ENCODE measurements around the gene SH3D19.

DNA sequence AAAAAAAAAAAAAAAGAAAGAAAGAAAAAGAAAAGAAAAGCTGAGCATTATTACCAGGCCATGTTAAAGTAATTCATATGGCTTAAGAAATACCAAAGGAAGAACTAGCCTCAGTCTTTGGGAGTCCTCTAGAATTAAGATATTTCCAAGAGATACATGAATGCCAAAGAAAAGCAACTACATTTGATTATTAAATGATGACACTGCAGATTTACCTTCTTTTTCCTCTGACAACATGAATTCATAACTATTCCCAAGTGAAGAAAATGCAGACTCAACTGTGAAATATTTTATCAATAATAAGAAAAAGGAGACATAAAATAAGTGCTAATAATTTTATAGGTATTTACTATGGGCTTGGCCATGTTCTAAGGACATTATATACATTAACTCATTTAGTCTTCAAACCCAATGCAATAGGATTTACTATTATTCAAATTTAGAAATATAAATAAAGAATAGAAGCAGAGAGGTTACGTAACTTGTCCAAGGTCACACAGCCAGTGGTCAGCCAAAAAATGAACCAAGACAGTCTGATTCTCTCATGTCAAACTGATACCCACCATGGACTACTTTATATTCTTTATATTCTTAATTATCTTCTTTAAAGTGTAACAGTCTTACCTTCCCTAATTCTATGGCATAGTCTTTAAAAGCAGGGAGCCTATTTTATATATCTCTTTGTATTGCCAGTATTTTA, 6.9 kb downstream of the SH3D19 start:
- TF ChIP-seq, protein P1, sequence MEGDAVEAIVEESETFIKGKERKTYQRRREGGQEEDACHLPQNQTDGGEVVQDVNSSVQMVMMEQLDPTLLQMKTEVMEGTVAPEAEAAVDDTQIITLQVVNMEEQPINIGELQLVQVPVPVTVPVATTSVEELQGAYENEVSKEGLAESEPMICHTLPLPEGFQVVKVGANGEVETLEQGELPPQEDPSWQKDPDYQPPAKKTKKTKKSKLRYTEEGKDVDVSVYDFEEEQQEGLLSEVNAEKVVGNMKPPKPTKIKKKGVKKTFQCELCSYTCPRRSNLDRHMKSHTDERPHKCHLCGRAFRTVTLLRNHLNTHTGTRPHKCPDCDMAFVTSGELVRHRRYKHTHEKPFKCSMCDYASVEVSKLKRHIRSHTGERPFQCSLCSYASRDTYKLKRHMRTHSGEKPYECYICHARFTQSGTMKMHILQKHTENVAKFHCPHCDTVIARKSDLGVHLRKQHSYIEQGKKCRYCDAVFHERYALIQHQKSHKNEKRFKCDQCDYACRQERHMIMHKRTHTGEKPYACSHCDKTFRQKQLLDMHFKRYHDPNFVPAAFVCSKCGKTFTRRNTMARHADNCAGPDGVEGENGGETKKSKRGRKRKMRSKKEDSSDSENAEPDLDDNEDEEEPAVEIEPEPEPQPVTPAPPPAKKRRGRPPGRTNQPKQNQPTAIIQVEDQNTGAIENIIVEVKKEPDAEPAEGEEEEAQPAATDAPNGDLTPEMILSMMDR (IDR thresholded peaks at IDR 0.05) = no peak
- no peak for TF ChIP-seq POLR2A (IDR thresholded peaks at IDR 0.05)
